ENCODE measurements around the gene CST7.

DNA sequence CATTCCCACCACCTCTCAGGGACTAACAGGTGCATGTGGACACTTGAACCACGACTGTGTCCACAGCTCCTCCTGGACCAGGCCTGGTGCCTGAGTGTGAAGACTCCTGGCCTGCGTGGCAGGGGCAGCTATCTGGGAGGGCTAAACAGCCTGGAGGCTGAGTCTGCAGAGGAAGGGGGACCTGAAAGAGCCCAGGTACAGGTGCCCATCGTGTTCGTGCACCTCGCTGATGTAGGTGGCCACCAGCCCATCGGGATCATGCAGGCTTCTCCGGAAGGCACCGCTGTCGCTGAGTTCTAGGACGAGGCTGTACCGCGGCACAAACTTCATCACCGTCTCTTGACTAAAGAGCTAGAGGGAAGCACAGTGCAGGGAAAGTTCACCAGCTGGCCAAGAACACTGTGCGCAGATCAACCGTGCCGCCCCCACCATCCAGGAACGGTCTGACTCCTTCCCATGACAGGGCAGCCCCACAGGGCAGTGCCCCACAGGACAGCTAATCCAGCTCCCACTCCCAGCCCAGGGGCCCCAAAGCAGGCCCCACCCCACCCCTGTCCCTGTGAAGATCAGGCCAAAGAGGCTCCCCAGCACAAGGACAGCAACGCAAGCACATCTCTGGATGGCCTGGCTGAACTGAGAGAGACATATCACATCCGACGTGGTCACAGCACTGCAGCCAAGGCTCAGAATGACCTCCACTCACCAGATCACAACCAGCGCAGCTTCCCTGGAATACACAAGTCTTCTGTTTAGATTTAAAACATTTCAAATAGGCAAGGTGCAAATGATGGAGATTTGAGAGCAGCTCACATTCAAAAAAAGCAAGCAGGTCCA is 14.8 kb downstream of the CST7 start:
- TF ChIP-seq, protein P1, sequence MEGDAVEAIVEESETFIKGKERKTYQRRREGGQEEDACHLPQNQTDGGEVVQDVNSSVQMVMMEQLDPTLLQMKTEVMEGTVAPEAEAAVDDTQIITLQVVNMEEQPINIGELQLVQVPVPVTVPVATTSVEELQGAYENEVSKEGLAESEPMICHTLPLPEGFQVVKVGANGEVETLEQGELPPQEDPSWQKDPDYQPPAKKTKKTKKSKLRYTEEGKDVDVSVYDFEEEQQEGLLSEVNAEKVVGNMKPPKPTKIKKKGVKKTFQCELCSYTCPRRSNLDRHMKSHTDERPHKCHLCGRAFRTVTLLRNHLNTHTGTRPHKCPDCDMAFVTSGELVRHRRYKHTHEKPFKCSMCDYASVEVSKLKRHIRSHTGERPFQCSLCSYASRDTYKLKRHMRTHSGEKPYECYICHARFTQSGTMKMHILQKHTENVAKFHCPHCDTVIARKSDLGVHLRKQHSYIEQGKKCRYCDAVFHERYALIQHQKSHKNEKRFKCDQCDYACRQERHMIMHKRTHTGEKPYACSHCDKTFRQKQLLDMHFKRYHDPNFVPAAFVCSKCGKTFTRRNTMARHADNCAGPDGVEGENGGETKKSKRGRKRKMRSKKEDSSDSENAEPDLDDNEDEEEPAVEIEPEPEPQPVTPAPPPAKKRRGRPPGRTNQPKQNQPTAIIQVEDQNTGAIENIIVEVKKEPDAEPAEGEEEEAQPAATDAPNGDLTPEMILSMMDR (IDR thresholded peaks at IDR 0.05): no peak
- TF ChIP-seq POLR2A (IDR thresholded peaks at IDR 0.05): no peak

All from testis (tissue), 2 donors.